HCT116 (cell line): Measurements from ENCODE around the gene SEMA5A. TPM values are rescaled to one million over a fixed set of nuclear protein-coding genes. Genes with fewer than 3 reads are reported as not detected.

Source experiments
- ATAC-seq: fragments of 200-7000 bp; cut with Tn5 transposase; 2 replicates; pipeline ENCODE4 v1.9.1; 2020; ENCODE audit warnings: mild to moderate bottlenecking, moderate library complexity
- BruUV-seq: library from RNA; stranded (reverse); fragments of 400-500 nt; replicated peaks from 2 replicates; lab custom pipeline; 2021; lab: Mats Ljungman, UMichigan
- CTCF ChIA-PET: fragments of 300-600 bp; sonication (Branson Sonifier 250); formaldehyde crosslinking; loops from one replicate; lab custom pipeline; 2021; ENCODE audit warnings: antibody characterized with exemption; lab: Charles Lee
- POLR2A ChIA-PET: fragments of 300-600, 350-600 bp; sonication (Branson Sonifier 250); formaldehyde crosslinking; loops from one replicate; lab custom pipeline; 2021; ENCODE audit warnings: antibody characterized with exemption; lab: Charles Lee
- RAD21 ChIA-PET, 2 experiments: fragments of 300-600 bp; sonication (Branson Sonifier 250); formaldehyde crosslinking; loops; one replicate each; lab custom pipeline; 2023; ENCODE audit warnings: low total read pairs in 2 of 2; ENCODE audit not compliant: uncharacterized antibody in 2 of 2, unreplicated experiment in 2 of 2, low non-redundant PET in 1 of 2; lab: Charles Lee
- DNase-seq: peaks from one replicate; pipeline ENCODE4 v3.0.0-alpha.2; 2010; ENCODE audit warnings: low read depth, low spot score
- H2AFZ ChIP-seq: fragments of 200-600 bp; shearing (Covaris generic), sonication (generic); 2 replicates; pipeline ENCODE4 v1.6.1; 2017; ENCODE audit warnings: low read depth, mixed run types, mixed read lengths, antibody characterized with exemption, low read length; ENCODE audit not compliant: poor library complexity, severe bottlenecking
- H3K27ac ChIP-seq: 2 replicates; pipeline ENCODE4 v1.5.1; 2012; ENCODE audit warnings: low read depth, low read length
- H3K27me3 ChIP-seq: fragments of 200-600 bp; sonication (generic); 2 replicates; pipeline ENCODE4 v1.6.1; 2016; ENCODE audit warnings: mixed run types, low read length, mixed read lengths; ENCODE audit not compliant: insufficient read depth
- H3K36me3 ChIP-seq, 2 experiments: fragments of 200-500 bp in 1 of 2; fragments of 200-600 bp in 1 of 2; sonication (Bioruptor generic) in 1 of 2; sonication (generic) in 1 of 2; 2 replicates each; pipeline versions ENCODE4 v1.5.1 to v1.6.1; 2014 to 2016; ENCODE audit warnings: low read length in 2 of 2, inconsistent platforms in 1 of 2, mixed read lengths in 1 of 2, mixed run types in 1 of 2; ENCODE audit not compliant: insufficient read depth in 2 of 2, control insufficient read depth in 1 of 2
- H3K4me1 ChIP-seq, 2 experiments: fragments of 200-600 bp in 1 of 2; sonication (generic) in 1 of 2; 2 replicates each; pipeline versions ENCODE4 v1.5.1 to v1.6.1; 2012 to 2017; ENCODE audit warnings: low read length in 2 of 2, inconsistent platforms in 1 of 2, mild to moderate bottlenecking in 1 of 2, mixed read lengths in 1 of 2, mixed run types in 1 of 2, moderate library complexity in 1 of 2; ENCODE audit not compliant: insufficient read depth in 2 of 2, control insufficient read depth in 1 of 2
- H3K4me2 ChIP-seq: fragments of 200-600 bp; sonication (generic); 2 replicates; pipeline ENCODE4 v1.6.1; 2017; ENCODE audit warnings: mixed run types, low read length, mixed read lengths
- H3K4me3 ChIP-seq, 2 experiments: fragments of 200-600 bp in 1 of 2; sonication (generic) in 1 of 2; replicated peaks in 1 of 2; 2 replicates each; pipeline ENCODE4 v1.5.1; 2011 to 2016; ENCODE audit warnings: low read length in 2 of 2, control low read depth in 1 of 2, low read depth in 1 of 2, mild to moderate bottlenecking in 1 of 2, mixed read lengths in 1 of 2, mixed run types in 1 of 2
- H3K79me2 ChIP-seq: fragments of 200-600 bp; sonication (generic); 2 replicates; pipeline ENCODE4 v1.6.1; 2017; ENCODE audit warnings: mild to moderate bottlenecking, mixed run types, low read length, moderate library complexity, mixed read lengths; ENCODE audit not compliant: insufficient read depth
- H3K9ac ChIP-seq: fragments of 200-600 bp; sonication (generic); 2 replicates; pipeline ENCODE4 v1.6.1; 2016; ENCODE audit warnings: low read length, mixed read lengths
- H3K9me2 ChIP-seq: fragments of 200-600 bp; sonication (generic), shearing (Covaris generic); 2 replicates; pipeline ENCODE4 v1.6.1; 2017; ENCODE audit warnings: mixed run types, mild to moderate bottlenecking, moderate library complexity; ENCODE audit not compliant: insufficient read depth
- H3K9me3 ChIP-seq, 2 experiments: fragments of 200-500 bp in 1 of 2; fragments of 200-600 bp in 1 of 2; sonication (Bioruptor generic) in 1 of 2; sonication (generic) in 1 of 2; 2 replicates each; pipeline ENCODE4 v1.6.1; 2014 to 2017; ENCODE audit warnings: low read length in 2 of 2, mixed read lengths in 2 of 2, inconsistent platforms in 1 of 2, low read depth in 1 of 2, mild to moderate bottlenecking in 1 of 2, mixed run types in 1 of 2, moderate library complexity in 1 of 2; ENCODE audit not compliant: control insufficient read depth in 1 of 2, insufficient read depth in 1 of 2
- H4K20me1 ChIP-seq: fragments of 200-600 bp; sonication (generic), shearing (Covaris generic); 2 replicates; pipeline ENCODE4 v1.6.1; 2017; ENCODE audit warnings: mixed run types, mild to moderate bottlenecking, moderate library complexity; ENCODE audit not compliant: insufficient read depth
- ATF3 ChIP-seq: IDR thresholded peaks from 2 replicates; pipeline ENCODE4 v1.6.1; 2012
- CBX3 ChIP-seq: IDR thresholded peaks from 2 replicates; pipeline ENCODE4 v1.6.1; 2012; ENCODE audit warnings: low read depth
- EGR1 ChIP-seq: IDR thresholded peaks from 2 replicates; pipeline ENCODE4 v1.6.1; 2012; ENCODE audit warnings: low read depth
- EZH2 ChIP-seq: fragments of 200-600 bp; sonication (generic); IDR thresholded peaks from 2 replicates; pipeline ENCODE4 v1.6.1; 2017; ENCODE audit warnings: antibody characterized with exemption, mixed run types
- EZH2phosphoT487 ChIP-seq: fragments of 200-600 bp; IDR thresholded peaks from 2 replicates; pipeline ENCODE4 v1.6.1; 2018; ENCODE audit warnings: antibody characterized with exemption, borderline replicate concordance
- FOSL1 ChIP-seq: IDR thresholded peaks from 2 replicates; pipeline ENCODE4 v1.6.1; 2012; ENCODE audit warnings: low read depth
- JUND ChIP-seq: IDR thresholded peaks from 2 replicates; pipeline ENCODE4 v1.6.1; 2012
- MAX ChIP-seq: IDR thresholded peaks from 2 replicates; pipeline ENCODE4 v1.6.1; 2012
- POLR2A ChIP-seq: IDR thresholded peaks from 2 replicates; pipeline ENCODE4 v1.7.0; 2011; ENCODE audit warnings: borderline replicate concordance; ENCODE audit not compliant: insufficient read depth, insufficient read length; ENCODE audit errors: extremely low read depth
- RAD21 ChIP-seq: IDR thresholded peaks from 2 replicates; pipeline ENCODE4 v1.6.1; 2012; ENCODE audit warnings: low read depth, mild to moderate bottlenecking
- REST ChIP-seq: IDR thresholded peaks from 2 replicates; pipeline ENCODE4 v1.6.1; 2012; ENCODE audit warnings: low read depth
- SRF ChIP-seq: IDR thresholded peaks from 2 replicates; pipeline ENCODE4 v1.6.1; 2012; ENCODE audit warnings: low read depth
- TCF7L2 ChIP-seq: IDR thresholded peaks from 2 replicates; pipeline ENCODE4 v1.7.0; 2011; ENCODE audit warnings: borderline replicate concordance, inconsistent platforms; ENCODE audit not compliant: insufficient read depth, insufficient read length; ENCODE audit errors: extremely low read depth
- YY1 ChIP-seq: IDR thresholded peaks from 2 replicates; pipeline ENCODE4 v1.6.1; 2011; ENCODE audit warnings: low read length, low read depth, moderate library complexity, mild to moderate bottlenecking; ENCODE audit not compliant: insufficient replicate concordance; ENCODE audit errors: extremely low read depth
- ZBTB33 ChIP-seq: IDR thresholded peaks from 2 replicates; pipeline ENCODE4 v1.6.1; 2011; ENCODE audit warnings: mild to moderate bottlenecking, low read length, moderate library complexity; ENCODE audit not compliant: insufficient replicate concordance; ENCODE audit errors: extremely low read depth
- ZFX ChIP-seq: fragments of 450-650 bp; IDR thresholded peaks from 2 replicates; pipeline ENCODE4 v1.6.1; 2017
- ZNF274 ChIP-seq: fragments of 200-500 bp; sonication (Bioruptor generic); IDR thresholded peaks from 2 replicates; pipeline ENCODE4 v1.6.1; 2014; ENCODE audit warnings: mild to moderate bottlenecking, low read depth, low read length, inconsistent platforms
- intact Hi-C: fragments of 100-400 bp; cut with micrococcal nuclease; formaldehyde crosslinking; loops from 2 replicates; pipeline ENCODE4 v1.10.0; 2022
- total RNA-seq: library from RNA; stranded (reverse); gene quantifications from one replicate; pipeline ENCODE4 v1.2.1, GENCODE V29; 2021; ENCODE audit not compliant: unreplicated experiment

The SEMA5A gene
- total RNA-seq, 1 experiment from 2014 or later: 0.02 TPM

GRCh38 chr5:9529041-9529480 lies 16.8 kb downstream of the SEMA5A start:
- H3K9ac ChIP-seq: no peak overlapping the region

More at GRCh38 chr5:9529041-9529480, 16.8 kb downstream of the SEMA5A start:
- no peaks in the 10 kb centered on the region for H3K79me2 ChIP-seq
- no peak overlapping the region for H3K27ac ChIP-seq
- no peak overlapping the region for H3K4me3 ChIP-seq
- intact Hi-C loops: no loop called here
- no peak for DNase-seq
- H3K9me2 ChIP-seq: no peaks in the 10 kb centered on the region
- H3K36me3 ChIP-seq: no peaks in the 10 kb centered on the region
- no peak overlapping the region for H2AFZ ChIP-seq
- H3K4me1 ChIP-seq: no peaks in the 10 kb centered on the region
- no peaks in the 10 kb centered on the region for H3K27me3 ChIP-seq
- BruUV-seq: no TSS peak
- no peak for TF ChIP-seq ZNF274
- no peak for TF ChIP-seq YY1
- TF ChIP-seq EZH2phosphoT487: no peak
- TF ChIP-seq ZFX: no peak
- TF ChIP-seq ZBTB33: no peak
- no peak for TF ChIP-seq SRF
- TF ChIP-seq CBX3: no peak
- no peak for TF ChIP-seq TCF7L2
- TF ChIP-seq RAD21: no peak
- TF ChIP-seq MAX: no peak
- no peak for TF ChIP-seq JUND
- no peak for TF ChIP-seq EGR1
- TF ChIP-seq REST: no peak
- no peak for TF ChIP-seq POLR2A
- TF ChIP-seq ATF3: no peak
- no peak for TF ChIP-seq FOSL1
- TF ChIP-seq EZH2: no peak
- TF ChIP-seq, all 23 proteins: peak for 0
- POLR2A ChIA-PET: no interaction called here
- peaks cover 0 to 17% of the 10 kb centered on the region in 2 experiments; a peak in 3 of 4 replicates for H3K9me3 ChIP-seq
- no peaks in the 10 kb centered on the region for H4K20me1 ChIP-seq
- CTCF ChIA-PET: no interaction called here
- no peak overlapping the region for H3K4me2 ChIP-seq
- ATAC-seq: no peak
- RAD21 ChIA-PET: no interaction called here
